H9 (cell line): ENCODE measurements around the gene CUEDC1. TPM values are rescaled to one million over a fixed set of nuclear protein-coding genes. Genes with fewer than 3 reads are reported as not detected.

Experiments used
- DNase-seq: peaks from one replicate; pipeline ENCODE4 v3.0.0-alpha.2; 2017
- H2AFZ ChIP-seq: one replicate; pipeline ENCODE4 v1.6.1; 2013; ENCODE audit warnings: mild to moderate bottlenecking, low read length, control low read depth, moderate library complexity
- H2AK5ac ChIP-seq: 2 replicates; pipeline ENCODE4 v1.6.1; 2013; ENCODE audit warnings: low read length, control low read depth, mixed read lengths; ENCODE audit not compliant: insufficient read length
- H2BK120ac ChIP-seq: one replicate; pipeline ENCODE4 v1.6.1; 2013; ENCODE audit warnings: low read depth, mild to moderate bottlenecking, low read length, control low read depth, inconsistent platforms; ENCODE audit not compliant: poor library complexity, severe bottlenecking
- H2BK12ac ChIP-seq: 2 replicates; pipeline ENCODE4 v1.6.1; 2013; ENCODE audit warnings: low read length, control low read depth, mixed read lengths, low read depth; ENCODE audit not compliant: insufficient read length
- H2BK15ac ChIP-seq: 2 replicates; pipeline ENCODE4 v1.6.1; 2013; ENCODE audit warnings: low read depth, low read length, control low read depth
- H2BK20ac ChIP-seq: one replicate; pipeline ENCODE4 v1.6.1; 2013; ENCODE audit warnings: low read depth, mild to moderate bottlenecking, low read length, control low read depth, inconsistent platforms; ENCODE audit not compliant: poor library complexity, severe bottlenecking
- H2BK5ac ChIP-seq: 2 replicates; pipeline ENCODE4 v1.6.1; 2013; ENCODE audit warnings: low read length, control low read depth, mixed read lengths; ENCODE audit not compliant: insufficient read length
- H3K14ac ChIP-seq: 2 replicates; pipeline ENCODE4 v1.6.1; 2013; ENCODE audit warnings: low read length, control low read depth; ENCODE audit not compliant: insufficient read depth
- H3K18ac ChIP-seq: 2 replicates; pipeline ENCODE4 v1.6.1; 2013; ENCODE audit warnings: low read depth, mild to moderate bottlenecking, mixed read lengths, low read length, control low read depth; ENCODE audit not compliant: insufficient read length
- H3K23ac ChIP-seq: 2 replicates; pipeline ENCODE4 v1.6.1; 2013; ENCODE audit warnings: low read length, control low read depth, mixed read lengths, low read depth; ENCODE audit not compliant: insufficient read length
- H3K23me2 ChIP-seq: 2 replicates; pipeline ENCODE4 v1.6.1; 2013; ENCODE audit warnings: low read depth, mild to moderate bottlenecking, mixed read lengths, low read length, control low read depth; ENCODE audit not compliant: insufficient read length, poor library complexity, severe bottlenecking
- H3K27ac ChIP-seq: 2 replicates; pipeline ENCODE4 v1.5.1; 2013; ENCODE audit warnings: low read length, control low read depth, mixed read lengths, low read depth; ENCODE audit not compliant: insufficient read length
- H3K27me3 ChIP-seq: 2 replicates; pipeline ENCODE4 v1.6.1; 2013; ENCODE audit warnings: low read length, control low read depth, inconsistent platforms; ENCODE audit not compliant: insufficient read depth
- H3K4ac ChIP-seq: 2 replicates; pipeline ENCODE4 v1.6.1; 2013; ENCODE audit warnings: low read depth, mild to moderate bottlenecking, control low read depth, inconsistent platforms, low read length, moderate library complexity
- H3K4me1 ChIP-seq: 2 replicates; pipeline ENCODE4 v1.6.1; 2013; ENCODE audit warnings: low read length, control low read depth, inconsistent platforms; ENCODE audit not compliant: insufficient read depth
- H3K4me2 ChIP-seq: 2 replicates; pipeline ENCODE4 v1.6.1; 2013; ENCODE audit warnings: low read length, control low read depth, mixed read lengths; ENCODE audit not compliant: insufficient read length, insufficient read depth
- H3K56ac ChIP-seq: 2 replicates; pipeline ENCODE4 v1.6.1; 2013; ENCODE audit warnings: low read depth, mild to moderate bottlenecking, mixed read lengths, low read length, control low read depth; ENCODE audit not compliant: insufficient read length
- H3K79me1 ChIP-seq: 2 replicates; pipeline ENCODE4 v1.6.1; 2013; ENCODE audit warnings: low read depth, mild to moderate bottlenecking, moderate library complexity, low read length, control low read depth, inconsistent platforms; ENCODE audit not compliant: insufficient read depth, poor library complexity, severe bottlenecking
- H3K79me2 ChIP-seq: 2 replicates; pipeline ENCODE4 v1.6.1; 2013; ENCODE audit warnings: low read length, control low read depth, inconsistent platforms; ENCODE audit not compliant: insufficient read depth
- H3K9ac ChIP-seq: 2 replicates; pipeline ENCODE4 v1.6.1; 2013; ENCODE audit warnings: low read length, control low read depth, mixed read lengths; ENCODE audit not compliant: insufficient read length; ENCODE audit errors: extremely low read depth
- H3K9me3 ChIP-seq: one replicate; pipeline ENCODE4 v1.6.1; 2013; ENCODE audit warnings: low read depth, low read length, inconsistent platforms; ENCODE audit not compliant: control insufficient read depth
- H3T11ph ChIP-seq: one replicate; pipeline ENCODE4 v1.6.1; 2013; ENCODE audit warnings: mild to moderate bottlenecking, low read length, control low read depth, inconsistent platforms
- H4K20me1 ChIP-seq: one replicate; pipeline ENCODE4 v1.6.1; 2013; ENCODE audit not compliant: control insufficient read depth, insufficient read length, insufficient read depth
- H4K5ac ChIP-seq: 2 replicates; pipeline ENCODE4 v1.6.1; 2013; ENCODE audit warnings: low read depth, mild to moderate bottlenecking, mixed read lengths, low read length, control low read depth; ENCODE audit not compliant: insufficient read length
- H4K8ac ChIP-seq: replicated peaks from 2 replicates; pipeline ENCODE4 v1.6.1; 2013; ENCODE audit warnings: low read length, control low read depth, mixed read lengths, low read depth; ENCODE audit not compliant: insufficient read length
- H4K91ac ChIP-seq: 2 replicates; pipeline ENCODE4 v1.6.1; 2013; ENCODE audit warnings: low read depth, mild to moderate bottlenecking, moderate library complexity, mixed read lengths, low read length, control low read depth; ENCODE audit not compliant: insufficient read length
- H3K27ac Mint-ChIP-seq, 3 experiments: 2 replicates in 2 of 3; 3 replicates in 1 of 3; pipeline ENCODE4 v1.8.0; 2020 to 2021; ENCODE audit warnings: mixed read lengths in 3 of 3, mild to moderate bottlenecking in 1 of 3, moderate library complexity in 1 of 3
- H3K27me3 Mint-ChIP-seq: 2 replicates; pipeline ENCODE4 v1.8.0; 2021; ENCODE audit warnings: low read depth, mild to moderate bottlenecking, moderate library complexity, mixed read lengths
- H3K36me3 Mint-ChIP-seq, 3 experiments: 2 replicates in 2 of 3; 3 replicates in 1 of 3; pipeline ENCODE4 v1.8.0; 2020 to 2021; ENCODE audit warnings: low read depth in 3 of 3, mixed read lengths in 3 of 3; ENCODE audit not compliant: insufficient read depth in 1 of 3
- H3K4me1 Mint-ChIP-seq, 2 experiments: 2 replicates each; pipeline ENCODE4 v1.8.0; 2020; ENCODE audit warnings: mixed read lengths in 2 of 2
- H3K4me3 Mint-ChIP-seq, 2 experiments: 2 replicates in 1 of 2; 3 replicates in 1 of 2; pipeline ENCODE4 v1.8.0; 2020 to 2021; ENCODE audit warnings: mild to moderate bottlenecking in 2 of 2, mixed read lengths in 2 of 2, moderate library complexity in 1 of 2
- H3K9me3 Mint-ChIP-seq, 2 experiments: 2 replicates in 1 of 2; 3 replicates in 1 of 2; pipeline ENCODE4 v1.8.0; 2020; ENCODE audit warnings: mild to moderate bottlenecking in 2 of 2, mixed read lengths in 2 of 2, moderate library complexity in 1 of 2
- WGBS: extraction: QIAGEN DNeasy Blood & Tissue Kit; methylation state at CpG from one replicate; pipeline ENCODE4 v1.1.7; 2013; ENCODE audit warnings: missing lambda C conversion rate, low lambda C conversion rate, mixed read lengths; ENCODE audit not compliant: insufficient read length; ENCODE audit errors: extremely low coverage; 5-methylcytosine and 5-hydroxymethylcytosine counted together
- total RNA-seq: library from RNA; stranded (reverse); gene quantifications from 2 replicates; pipeline ENCODE4 v1.2.1, GENCODE V29; 2021
- TF ChIP-seq, protein P1 (sequence below): fragments of 200-600 bp; sonication (generic); conservative IDR thresholded peaks from 3 replicates; pipeline ENCODE4 v1.8.0; 2021; ENCODE audit warnings: antibody characterized with exemption, mild to moderate bottlenecking

The CUEDC1 gene
- total RNA-seq, 1 experiment from 2014 or later: 7.3 TPM

DNA sequence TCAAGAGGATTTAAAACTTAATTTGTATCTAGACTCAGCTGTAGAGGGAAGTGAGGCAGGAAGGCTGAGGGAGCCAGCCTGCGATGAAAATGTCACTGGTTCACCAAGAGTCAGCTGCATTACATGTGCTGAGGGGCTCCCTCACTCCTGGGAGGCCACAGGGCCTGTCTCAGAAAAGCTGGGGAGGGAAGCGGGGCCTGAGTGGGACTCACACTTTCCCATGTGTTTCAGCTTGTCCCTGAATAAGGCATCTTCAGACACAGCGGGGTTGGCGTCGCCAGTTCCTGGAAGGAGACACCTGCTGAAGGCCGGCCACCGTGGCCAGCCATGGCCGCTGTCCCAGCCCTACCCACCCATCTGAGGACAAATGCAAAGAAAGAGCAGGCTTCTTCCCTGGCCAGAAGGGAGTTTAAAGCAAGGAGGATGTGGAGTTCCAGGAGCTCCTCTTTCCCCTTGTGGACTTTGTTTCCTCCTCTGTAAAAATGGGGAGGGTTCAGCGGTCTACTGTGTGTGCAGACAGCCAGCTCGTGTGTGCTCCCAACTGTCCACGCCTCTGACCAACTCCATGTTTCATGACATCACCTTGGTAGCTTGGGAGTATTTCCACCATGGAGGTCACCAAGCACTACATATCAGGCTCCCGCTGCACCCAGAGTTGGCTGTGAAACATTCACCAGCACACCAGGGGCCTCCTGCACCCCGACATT is 86.1 kb downstream of the CUEDC1 start:
- H3T11ph ChIP-seq: no peak overlapping the region
- H4K20me1 ChIP-seq: no peaks in the 10 kb centered on the region
- H3K4me2 ChIP-seq: no peak overlapping the region
- no peaks in the 10 kb centered on the region for H3K9me3 Mint-ChIP-seq
- H2AFZ ChIP-seq: no peak overlapping the region
- no peak overlapping the region for H2AK5ac ChIP-seq
- H3K4me3 Mint-ChIP-seq: no peak overlapping the region
- H3K23ac ChIP-seq: no peak overlapping the region
- no peaks in the 10 kb centered on the region for H3K9me3 ChIP-seq
- no peaks in the 10 kb centered on the region; the same call in 1 of the 2 replicates for H3K27me3 ChIP-seq
- H4K5ac ChIP-seq: no peak overlapping the region
- WGBS: no CpG with 5 or more reads among the region's 13 CpGs
- H3K27me3 Mint-ChIP-seq: peaks cover 31% of the 10 kb centered on the region
- H2BK12ac ChIP-seq: no peak overlapping the region
- H3K79me1 ChIP-seq: no peaks in the 10 kb centered on the region
- TF ChIP-seq, protein P1, sequence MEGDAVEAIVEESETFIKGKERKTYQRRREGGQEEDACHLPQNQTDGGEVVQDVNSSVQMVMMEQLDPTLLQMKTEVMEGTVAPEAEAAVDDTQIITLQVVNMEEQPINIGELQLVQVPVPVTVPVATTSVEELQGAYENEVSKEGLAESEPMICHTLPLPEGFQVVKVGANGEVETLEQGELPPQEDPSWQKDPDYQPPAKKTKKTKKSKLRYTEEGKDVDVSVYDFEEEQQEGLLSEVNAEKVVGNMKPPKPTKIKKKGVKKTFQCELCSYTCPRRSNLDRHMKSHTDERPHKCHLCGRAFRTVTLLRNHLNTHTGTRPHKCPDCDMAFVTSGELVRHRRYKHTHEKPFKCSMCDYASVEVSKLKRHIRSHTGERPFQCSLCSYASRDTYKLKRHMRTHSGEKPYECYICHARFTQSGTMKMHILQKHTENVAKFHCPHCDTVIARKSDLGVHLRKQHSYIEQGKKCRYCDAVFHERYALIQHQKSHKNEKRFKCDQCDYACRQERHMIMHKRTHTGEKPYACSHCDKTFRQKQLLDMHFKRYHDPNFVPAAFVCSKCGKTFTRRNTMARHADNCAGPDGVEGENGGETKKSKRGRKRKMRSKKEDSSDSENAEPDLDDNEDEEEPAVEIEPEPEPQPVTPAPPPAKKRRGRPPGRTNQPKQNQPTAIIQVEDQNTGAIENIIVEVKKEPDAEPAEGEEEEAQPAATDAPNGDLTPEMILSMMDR: no peak
- no peak overlapping the region for H3K9ac ChIP-seq
- H3K14ac ChIP-seq: no peak overlapping the region; the same call in 1 of the 2 replicates
- no peak overlapping the region for H4K8ac ChIP-seq
- no peak overlapping the region for H4K91ac ChIP-seq
- H3K4ac ChIP-seq: no peak overlapping the region
- H3K27ac Mint-ChIP-seq: peak overlapping the region in 2 of 3 experiments; percentile 58 to 79; a peak in 3 of 7 replicates
- H3K79me2 ChIP-seq: no peaks in the 10 kb centered on the region
- H3K18ac ChIP-seq: no peak overlapping the region
- peaks cover 4 to 13% (median 9%) of the 10 kb centered on the region in 3 experiments; a peak in 3 of 7 replicates for H3K36me3 Mint-ChIP-seq
- peak; percentile 34 for DNase-seq
- peaks cover 7% of the 10 kb centered on the region; the same call in 1 of the 2 replicates for H3K4me1 ChIP-seq
- H2BK20ac ChIP-seq: no peak overlapping the region
- H2BK15ac ChIP-seq: no peak overlapping the region
- H3K4me1 Mint-ChIP-seq: peaks cover 41 to 44% of the 10 kb centered on the region in 2 experiments
- no peak overlapping the region for H3K56ac ChIP-seq
- no peak overlapping the region for H3K27ac ChIP-seq
- no peak overlapping the region for H2BK5ac ChIP-seq
- no peaks in the 10 kb centered on the region for H3K23me2 ChIP-seq
- H2BK120ac ChIP-seq: no peak overlapping the region
